Endothelial cell of umbilical vein (primary cell): ENCODE data around the gene EPN2. TPM values are rescaled to one million over a fixed set of nuclear protein-coding genes. Genes with fewer than 3 reads are reported as not detected.
A peak's percentile ranks its signal among the peaks of the same experiment; 100 is the strongest.

Experiments used
- BruUV-seq: library from RNA; stranded (reverse); fragments of 400-500 nt; replicated peaks from 2 replicates; lab custom pipeline; 2021; lab: Mats Ljungman, UMichigan
- CTCF ChIA-PET: fragments of 300-600, 350-600 bp; sonication (Branson Sonifier 250); formaldehyde crosslinking; loops from one replicate; lab custom pipeline; 2021; ENCODE audit warnings: antibody characterized with exemption, inconsistent platforms; lab: Charles Lee
- POLR2A ChIA-PET: fragments of 300-600, 350-600 bp; sonication (Branson Sonifier 250); formaldehyde crosslinking; loops from one replicate; lab custom pipeline; 2021; ENCODE audit warnings: antibody characterized with exemption, inconsistent platforms; lab: Charles Lee
- DNase-seq: peaks from one replicate; pipeline ENCODE4 v3.0.0-alpha.2; 2011; ENCODE audit warnings: low read depth, low spot score
- FAIRE-seq: peaks from 2 replicates; lab custom pipeline; 2011; peaks lifted over from hg19 to GRCh38; lab: Jason Lieb, UNC
- H2AFZ ChIP-seq: 2 replicates; pipeline ENCODE4 v1.6.0; 2012; ENCODE audit warnings: low read depth, low read length, control low read depth, inconsistent platforms
- H3K27ac ChIP-seq: 2 replicates; pipeline ENCODE4 v1.5.1; 2011; ENCODE audit warnings: low read depth, mild to moderate bottlenecking, control low read depth, low read length, moderate library complexity; ENCODE audit not compliant: insufficient read depth
- H3K27me3 ChIP-seq, 2 experiments: 2 replicates each; pipeline versions ENCODE4 v1.6.0 to v1.6.1; 2011; ENCODE audit warnings: low read length in 2 of 2, mixed read lengths in 1 of 2; ENCODE audit not compliant: control insufficient read depth in 2 of 2, insufficient read depth in 2 of 2
- H3K36me3 ChIP-seq, 2 experiments: 2 replicates in 1 of 2; 3 replicates in 1 of 2; pipeline ENCODE4 v1.5.1; 2011; ENCODE audit warnings: low read length in 2 of 2, mild to moderate bottlenecking in 1 of 2, moderate library complexity in 1 of 2; ENCODE audit not compliant: control insufficient read depth in 2 of 2, insufficient read depth in 2 of 2; ENCODE audit errors: extremely low read depth in 1 of 2
- H3K4me1 ChIP-seq: 3 replicates; pipeline ENCODE4 v1.5.1; 2011; ENCODE audit warnings: mild to moderate bottlenecking, low read length; ENCODE audit not compliant: control insufficient read depth, insufficient read depth; ENCODE audit errors: extremely low read depth
- H3K4me2 ChIP-seq: 2 replicates; pipeline ENCODE4 v1.6.1; 2011; ENCODE audit warnings: low read length, control low read depth, mixed read lengths; ENCODE audit not compliant: insufficient read depth
- H3K4me3 ChIP-seq, 3 experiments: fragments of 200-600 bp in 1 of 3; sonication (generic), shearing (Covaris generic) in 1 of 3; replicated peaks in 1 of 3; 2 replicates each; pipeline ENCODE4 v1.5.1; 2011 to 2016; ENCODE audit warnings: control low read depth in 3 of 3, low read length in 3 of 3, mild to moderate bottlenecking in 2 of 3, inconsistent platforms in 1 of 3, low read depth in 1 of 3, moderate library complexity in 1 of 3; ENCODE audit not compliant: insufficient read depth in 1 of 3
- H3K79me2 ChIP-seq: 2 replicates; pipeline ENCODE4 v1.6.0; 2012; ENCODE audit warnings: low read length, inconsistent platforms; ENCODE audit not compliant: control insufficient read depth, insufficient read depth
- H3K9ac ChIP-seq: replicated peaks from 2 replicates; pipeline ENCODE3; 2011; ENCODE audit warnings: low read length, control low read depth; ENCODE audit not compliant: insufficient read depth; ENCODE audit errors: extremely low read depth
- H3K9me1 ChIP-seq: replicated peaks from 3 replicates; pipeline ENCODE4 v1.6.0; 2011; ENCODE audit warnings: mild to moderate bottlenecking, low read length; ENCODE audit not compliant: control insufficient read depth, insufficient read depth; ENCODE audit errors: extremely low read depth
- H3K9me3 ChIP-seq: replicated peaks from 2 replicates; pipeline ENCODE4 v1.5.1; 2012; ENCODE audit warnings: low read length, inconsistent platforms; ENCODE audit not compliant: control insufficient read depth, insufficient read depth
- H4K20me1 ChIP-seq: replicated peaks from 2 replicates; pipeline ENCODE3; 2011; ENCODE audit warnings: mild to moderate bottlenecking, low read length; ENCODE audit not compliant: control insufficient read depth, insufficient read depth; ENCODE audit errors: extremely low read depth
- CTCF ChIP-seq, 2 donors: IDR thresholded peaks; 1 replicate in 1 of 2; 2 replicates in 1 of 2; pipeline ENCODE4 v1.5.1; 2011; ENCODE audit warnings: low read length in 2 of 2, mild to moderate bottlenecking in 2 of 2, moderate library complexity in 2 of 2, control low read depth in 1 of 2, inconsistent platforms in 1 of 2, low read depth in 1 of 2; ENCODE audit not compliant: insufficient read depth in 1 of 2; ENCODE audit errors: extremely low read depth in 1 of 2
- EZH2 ChIP-seq: IDR thresholded peaks from 2 replicates; pipeline ENCODE4 v1.6.1; 2012; ENCODE audit warnings: borderline replicate concordance, low read depth, mild to moderate bottlenecking, moderate library complexity, low read length, inconsistent platforms; ENCODE audit not compliant: severe bottlenecking
- FOS ChIP-seq: IDR thresholded peaks from 2 replicates; pipeline ENCODE4 v1.6.1; 2011; ENCODE audit warnings: mild to moderate bottlenecking, low read length, moderate library complexity, borderline replicate concordance; ENCODE audit not compliant: insufficient read depth
- GATA2 ChIP-seq: IDR thresholded peaks from 2 replicates; pipeline ENCODE4 v1.7.0; 2011; ENCODE audit warnings: low read depth, mild to moderate bottlenecking, moderate library complexity, mixed read lengths, low read length; ENCODE audit not compliant: insufficient read length, insufficient read depth
- JUN ChIP-seq: IDR thresholded peaks from 2 replicates; pipeline ENCODE4 v1.6.1; 2011; ENCODE audit warnings: borderline replicate concordance, low read depth; ENCODE audit not compliant: insufficient read length, insufficient read depth
- MAX ChIP-seq: IDR thresholded peaks from 2 replicates; pipeline ENCODE4 v1.6.1; 2011; ENCODE audit not compliant: insufficient read depth, insufficient read length
- MYC ChIP-seq: IDR thresholded peaks from one replicate; pipeline ENCODE4 v1.6.1; 2011; ENCODE audit warnings: mild to moderate bottlenecking, low read depth, low read length
- POLR2A ChIP-seq: IDR thresholded peaks from 2 replicates; pipeline ENCODE4 v1.6.1; 2012; ENCODE audit warnings: low read depth, mild to moderate bottlenecking, control low read depth, low read length
- POLR2AphosphoS5 ChIP-seq: IDR thresholded peaks from 2 replicates; pipeline ENCODE4 v1.6.1; 2012; ENCODE audit warnings: low read depth, mild to moderate bottlenecking, control low read depth, low read length, moderate library complexity; ENCODE audit not compliant: insufficient read depth
- dilution Hi-C: fragments of 300-500 bp; cut with MboI; formaldehyde crosslinking; loops from one replicate; pipeline ENCODE4 v1.15.0; 2019; ENCODE audit warnings: low sequenced_read_pairs; ENCODE audit not compliant: extremely low pct_ligation_motif_present
- intact Hi-C: fragments of 100-400 bp; cut with micrococcal nuclease; formaldehyde crosslinking; loops from one replicate; pipeline ENCODE4 v1.10.0; 2022
- polyA plus RNA-seq, 4 experiments: library from polyadenylated mRNA; depleted of rRNA in 3 of 4; stranded (reverse) in 3 of 4; unstranded in 1 of 4; fragments of >200 nt; gene quantifications; 2 replicates each; pipeline versions ENCODE4 v1.2.1 to v1.2.3, GENCODE V29; 2011 to 2012; ENCODE audit warnings: missing spikeins in 1 of 4
- total RNA-seq: library from RNA; stranded (reverse); gene quantifications from 2 replicates; pipeline ENCODE4 v1.2.3, GENCODE V29; 2021

EPN2 gene
- total and polyA plus RNA-seq, 2 donors (not counting 3 experiments of a cell fraction or from before 2014, with no cell fraction given): 40.3 to 70.5 TPM

GRCh38 chr17:19281161-19281560 lies 44.0 kb downstream of the EPN2 start:
- ChIA-PET POLR2A (no interaction called here), CTCF (interaction anchor here (1.8 kb wide), 1 partner anchor 17 kb away, joined by 4 read pairs; no protein-coding TSS in a partner anchor)
- no peak for DNase-seq
- H3K9me3 ChIP-seq: no peaks in the 10 kb centered on the region
- H3K36me3 ChIP-seq: peaks cover 0 to 13% of the 10 kb centered on the region in 2 experiments
- H3K27me3 ChIP-seq: no peaks in the 10 kb centered on the region
- dilution Hi-C loops: no loop called here
- TF ChIP-seq GATA2 (no peak), MYC (no peak), EZH2 (no peak), JUN (no peak)
- H3K9me1 ChIP-seq: no peaks in the 10 kb centered on the region
- no peak overlapping the region for H2AFZ ChIP-seq
- no peak overlapping the region for H3K27ac ChIP-seq
- peaks cover 5% of the 10 kb centered on the region for H3K4me1 ChIP-seq
- no TSS peak for BruUV-seq
- no peak overlapping the region for H3K4me2 ChIP-seq
- intact Hi-C loops: no loop called here
- H3K4me3 ChIP-seq: no peak overlapping the region
- H3K9ac ChIP-seq: no peak overlapping the region
- H4K20me1 ChIP-seq: no peaks in the 10 kb centered on the region
- FAIRE-seq: no peak
- H3K79me2 ChIP-seq: peaks cover 6% of the 10 kb centered on the region

DNA sequence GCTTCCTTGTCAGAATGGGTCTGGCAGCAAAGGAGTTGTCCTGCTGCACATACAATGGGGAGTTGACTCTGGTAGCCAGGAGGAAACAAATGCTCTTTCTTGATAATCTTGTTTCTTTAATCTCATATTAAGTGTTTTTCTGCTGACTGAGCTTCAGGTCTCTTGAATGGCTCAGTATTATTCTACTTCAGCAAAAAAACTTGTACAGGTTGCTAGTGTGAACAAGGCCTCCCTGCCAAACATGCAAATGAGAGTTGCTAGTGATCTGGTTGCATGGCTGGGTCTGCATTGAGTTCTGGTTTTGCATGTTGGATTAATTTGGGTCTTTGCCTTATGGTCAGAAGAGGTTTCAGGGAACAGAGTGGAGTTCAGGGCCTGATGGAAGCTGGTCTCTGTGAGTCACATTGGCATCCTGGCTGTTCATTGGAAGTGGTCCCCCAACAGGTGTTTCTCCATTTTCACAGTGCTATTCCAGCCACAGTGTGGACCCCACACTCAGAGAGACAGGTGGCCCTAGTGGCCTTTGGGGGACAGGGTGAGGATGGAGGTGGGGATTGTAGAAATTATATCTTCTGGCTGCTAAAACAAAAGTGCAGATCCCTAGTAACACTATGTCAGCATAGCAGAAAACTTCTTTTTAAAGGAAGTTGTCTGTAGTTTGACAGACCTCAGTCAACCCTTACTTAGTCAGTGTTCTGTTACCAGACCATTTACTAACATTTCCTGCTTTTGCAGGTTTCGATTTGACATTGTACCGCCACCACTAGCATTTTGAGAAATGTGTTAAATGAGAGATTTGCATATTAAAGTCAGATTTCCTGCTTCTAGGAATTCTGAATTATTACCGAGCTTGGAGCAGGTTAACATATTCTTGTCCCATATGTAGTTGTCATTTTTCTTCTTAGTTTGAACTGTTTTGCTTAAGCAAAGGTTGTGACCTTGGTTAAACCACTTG lies 47.1 kb downstream of the EPN2 start:
- TF ChIP-seq POLR2AphosphoS5 (no peak), CTCF (IDR thresholded peaks at IDR 0.05; ENCODE audit: extremely low read depth in 1 of 2, insufficient read depth in 1 of 2, low read depth in 1 of 2, low read length in 2 of 2) (no peak), EZH2 (no peak), MAX (no peak), POLR2A (no peak), JUN (no peak), MYC (no peak), FOS (no peak), GATA2 (no peak)
- no peak overlapping the region for H3K4me2 ChIP-seq
- peaks cover 4% of the 10 kb centered on the region for H3K79me2 ChIP-seq
- H3K27me3 ChIP-seq: no peaks in the 10 kb centered on the region
- no peak overlapping the region for H2AFZ ChIP-seq
- no peak overlapping the region for H3K4me3 ChIP-seq
- H3K9me1 ChIP-seq: no peaks in the 10 kb centered on the region
- H3K27ac ChIP-seq: no peak overlapping the region
- no TSS peak for BruUV-seq
- H4K20me1 ChIP-seq: no peaks in the 10 kb centered on the region
- ChIA-PET CTCF (interaction anchor here (1.0 to 2.3 kb wide), 4 partner anchors 10 to 79 kb away, joined by 3 to 6 read pairs (median 5); partner anchors contain the start of gene B9D1), POLR2A (no interaction called here)
- H3K9me3 ChIP-seq: no peaks in the 10 kb centered on the region
- peak; percentile 68 for FAIRE-seq
- peak; percentile 54 for DNase-seq
- H3K4me1 ChIP-seq: peaks cover 5% of the 10 kb centered on the region
- intact Hi-C loops (no loop called here), dilution Hi-C loops (no loop called here)
- H3K36me3 ChIP-seq: peaks cover 0 to 16% of the 10 kb centered on the region in 2 experiments
- H3K9ac ChIP-seq: no peak overlapping the region
